Panc1 (cell line): ENCODE measurements around the gene SLC40A1. TPM values are rescaled to one million over a fixed set of nuclear protein-coding genes. Genes with fewer than 3 reads are reported as not detected.

ENCODE experiments used
- ATAC-seq: fragments of 200-7000 bp; cut with Tn5 transposase; 2 replicates; pipeline ENCODE4 v1.9.1; 2020; ENCODE audit warnings: mild to moderate bottlenecking, moderate library complexity
- BruUV-seq: library from RNA; stranded (reverse); fragments of 400-500 nt; replicated peaks from 2 replicates; lab custom pipeline; 2021; lab: Mats Ljungman, UMichigan
- CTCF ChIA-PET: fragments of 300-600 bp; sonication (Branson Sonifier 250); formaldehyde crosslinking; loops from one replicate; lab custom pipeline; 2022; ENCODE audit warnings: antibody characterized with exemption; lab: Charles Lee
- POLR2A ChIA-PET: fragments of 300-600 bp; sonication (Branson Sonifier 250); formaldehyde crosslinking; loops from one replicate; lab custom pipeline; 2022; ENCODE audit warnings: antibody characterized with exemption; lab: Charles Lee
- DNase-seq: peaks from one replicate; pipeline ENCODE4 v3.0.0-alpha.2; 2010; ENCODE audit warnings: low read depth, low spot score
- H3K27ac ChIP-seq: 2 replicates; pipeline ENCODE4 v1.5.1; 2011; ENCODE audit warnings: mild to moderate bottlenecking, low read length, inconsistent platforms
- H3K27me3 ChIP-seq: fragments of 200-500 bp; sonication (Bioruptor generic); 2 replicates; pipeline ENCODE4 v1.6.0; 2014; ENCODE audit warnings: low read length, inconsistent platforms; ENCODE audit not compliant: control insufficient read depth, insufficient read depth
- H3K36me3 ChIP-seq: fragments of 200-500 bp; sonication (Bioruptor generic); 2 replicates; pipeline ENCODE4 v1.5.1; 2014; ENCODE audit warnings: inconsistent platforms, mild to moderate bottlenecking, low read length, moderate library complexity; ENCODE audit not compliant: control insufficient read depth, insufficient read depth
- H3K4me1 ChIP-seq: 2 replicates; pipeline ENCODE4 v1.5.1; 2011; ENCODE audit warnings: inconsistent platforms, mild to moderate bottlenecking, low read length, moderate library complexity; ENCODE audit not compliant: control insufficient read depth, insufficient read depth
- H3K4me3 ChIP-seq, 2 experiments: 2 replicates each; pipeline ENCODE4 v1.5.1; 2011 to 2012; ENCODE audit warnings: low read depth in 2 of 2, low read length in 2 of 2, mild to moderate bottlenecking in 2 of 2, inconsistent platforms in 1 of 2, moderate library complexity in 1 of 2
- H3K9me3 ChIP-seq: fragments of 200-500 bp; sonication (Bioruptor generic); 2 replicates; pipeline ENCODE4 v1.5.1; 2014; ENCODE audit warnings: low read depth, mild to moderate bottlenecking, inconsistent platforms, low read length, moderate library complexity; ENCODE audit not compliant: control insufficient read depth, insufficient read depth
- POLR2AphosphoS5 ChIP-seq: IDR thresholded peaks from 2 replicates; pipeline ENCODE4 v1.6.1; 2012; ENCODE audit warnings: mild to moderate bottlenecking, low read depth, low read length, moderate library complexity
- SIN3A ChIP-seq: IDR thresholded peaks from 2 replicates; pipeline ENCODE4 v1.6.1; 2012; ENCODE audit warnings: low read depth, mild to moderate bottlenecking, low read length, moderate library complexity, borderline replicate concordance; ENCODE audit not compliant: insufficient read depth
- TCF7L2 ChIP-seq: IDR thresholded peaks from 2 replicates; pipeline ENCODE4 v1.6.1; 2011; ENCODE audit warnings: mild to moderate bottlenecking, low read depth, low read length, inconsistent platforms
- in situ Hi-C: cut with HindIII; loops from 2 replicates; pipeline ENCODE4 v1.10.0; 2016; ENCODE audit warnings: low sequenced_read_pairs, low pct_unique_long_range_greater_than_20kb
- intact Hi-C: fragments of 100-400 bp; cut with micrococcal nuclease; formaldehyde crosslinking; loops from one replicate; pipeline ENCODE4 v1.10.0; 2022; ENCODE audit not compliant: unreplicated experiment
- total RNA-seq: library from RNA; stranded (reverse); gene quantifications from one replicate; pipeline ENCODE4 v1.2.1, GENCODE V29; 2021; ENCODE audit not compliant: unreplicated experiment
- TF ChIP-seq, protein P1 (sequence below), 2 experiments: IDR thresholded peaks; 2 replicates each; pipeline ENCODE4 v1.6.1; 2011 to 2012; ENCODE audit warnings: low read depth in 2 of 2, control low read depth in 1 of 2, low read length in 1 of 2, mild to moderate bottlenecking in 1 of 2, moderate library complexity in 1 of 2; ENCODE audit not compliant: insufficient read depth in 1 of 2
- TF ChIP-seq, protein P2 (sequence below): fragments of 450-650 bp; IDR thresholded peaks from 2 replicates; pipeline ENCODE4 v1.5.1; 2017; ENCODE audit warnings: mild to moderate bottlenecking

Gene SLC40A1
- total RNA-seq, 1 experiment from 2014 or later: 0.74 TPM

DNA sequence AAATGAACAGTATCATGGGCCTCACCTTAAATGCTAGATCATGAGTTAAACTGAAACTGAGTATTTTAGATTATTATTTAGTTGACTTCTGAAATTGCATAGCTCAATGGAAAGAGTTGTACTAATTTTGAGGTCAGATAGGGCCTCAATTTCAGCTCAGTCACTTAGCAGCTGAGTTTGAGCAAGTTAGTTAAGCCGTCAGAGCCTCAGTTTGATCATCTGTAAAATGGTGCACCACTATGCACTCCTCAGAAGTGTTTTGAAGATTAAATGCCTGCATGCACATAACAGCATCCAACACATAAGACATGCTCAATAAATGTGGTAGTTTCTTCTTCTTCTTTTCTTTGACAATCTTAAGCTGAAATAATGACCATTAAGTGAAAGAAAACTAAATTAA is 42.5 kb upstream of the SLC40A1 start:
- POLR2A ChIA-PET: no interaction called here
- H3K27ac ChIP-seq: no peak overlapping the region
- H3K36me3 ChIP-seq: no peaks in the 10 kb centered on the region; the same call in 1 of the 2 replicates
- CTCF ChIA-PET: no interaction called here
- no peaks in the 10 kb centered on the region for H3K4me1 ChIP-seq
- DNase-seq: no peak
- in situ Hi-C loops (no loop called here), intact Hi-C loops (no loop called here)
- H3K4me3 ChIP-seq: no peak overlapping the region
- TF ChIP-seq, protein P1, sequence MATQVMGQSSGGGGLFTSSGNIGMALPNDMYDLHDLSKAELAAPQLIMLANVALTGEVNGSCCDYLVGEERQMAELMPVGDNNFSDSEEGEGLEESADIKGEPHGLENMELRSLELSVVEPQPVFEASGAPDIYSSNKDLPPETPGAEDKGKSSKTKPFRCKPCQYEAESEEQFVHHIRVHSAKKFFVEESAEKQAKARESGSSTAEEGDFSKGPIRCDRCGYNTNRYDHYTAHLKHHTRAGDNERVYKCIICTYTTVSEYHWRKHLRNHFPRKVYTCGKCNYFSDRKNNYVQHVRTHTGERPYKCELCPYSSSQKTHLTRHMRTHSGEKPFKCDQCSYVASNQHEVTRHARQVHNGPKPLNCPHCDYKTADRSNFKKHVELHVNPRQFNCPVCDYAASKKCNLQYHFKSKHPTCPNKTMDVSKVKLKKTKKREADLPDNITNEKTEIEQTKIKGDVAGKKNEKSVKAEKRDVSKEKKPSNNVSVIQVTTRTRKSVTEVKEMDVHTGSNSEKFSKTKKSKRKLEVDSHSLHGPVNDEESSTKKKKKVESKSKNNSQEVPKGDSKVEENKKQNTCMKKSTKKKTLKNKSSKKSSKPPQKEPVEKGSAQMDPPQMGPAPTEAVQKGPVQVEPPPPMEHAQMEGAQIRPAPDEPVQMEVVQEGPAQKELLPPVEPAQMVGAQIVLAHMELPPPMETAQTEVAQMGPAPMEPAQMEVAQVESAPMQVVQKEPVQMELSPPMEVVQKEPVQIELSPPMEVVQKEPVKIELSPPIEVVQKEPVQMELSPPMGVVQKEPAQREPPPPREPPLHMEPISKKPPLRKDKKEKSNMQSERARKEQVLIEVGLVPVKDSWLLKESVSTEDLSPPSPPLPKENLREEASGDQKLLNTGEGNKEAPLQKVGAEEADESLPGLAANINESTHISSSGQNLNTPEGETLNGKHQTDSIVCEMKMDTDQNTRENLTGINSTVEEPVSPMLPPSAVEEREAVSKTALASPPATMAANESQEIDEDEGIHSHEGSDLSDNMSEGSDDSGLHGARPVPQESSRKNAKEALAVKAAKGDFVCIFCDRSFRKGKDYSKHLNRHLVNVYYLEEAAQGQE (IDR thresholded peaks at IDR 0.05; ENCODE audit: insufficient read depth in 1 of 2, low read depth in 2 of 2, low read length in 1 of 2): no peak
- TF ChIP-seq TCF7L2 (no peak), SIN3A (no peak), POLR2AphosphoS5 (no peak)
- TF ChIP-seq, protein P2, sequence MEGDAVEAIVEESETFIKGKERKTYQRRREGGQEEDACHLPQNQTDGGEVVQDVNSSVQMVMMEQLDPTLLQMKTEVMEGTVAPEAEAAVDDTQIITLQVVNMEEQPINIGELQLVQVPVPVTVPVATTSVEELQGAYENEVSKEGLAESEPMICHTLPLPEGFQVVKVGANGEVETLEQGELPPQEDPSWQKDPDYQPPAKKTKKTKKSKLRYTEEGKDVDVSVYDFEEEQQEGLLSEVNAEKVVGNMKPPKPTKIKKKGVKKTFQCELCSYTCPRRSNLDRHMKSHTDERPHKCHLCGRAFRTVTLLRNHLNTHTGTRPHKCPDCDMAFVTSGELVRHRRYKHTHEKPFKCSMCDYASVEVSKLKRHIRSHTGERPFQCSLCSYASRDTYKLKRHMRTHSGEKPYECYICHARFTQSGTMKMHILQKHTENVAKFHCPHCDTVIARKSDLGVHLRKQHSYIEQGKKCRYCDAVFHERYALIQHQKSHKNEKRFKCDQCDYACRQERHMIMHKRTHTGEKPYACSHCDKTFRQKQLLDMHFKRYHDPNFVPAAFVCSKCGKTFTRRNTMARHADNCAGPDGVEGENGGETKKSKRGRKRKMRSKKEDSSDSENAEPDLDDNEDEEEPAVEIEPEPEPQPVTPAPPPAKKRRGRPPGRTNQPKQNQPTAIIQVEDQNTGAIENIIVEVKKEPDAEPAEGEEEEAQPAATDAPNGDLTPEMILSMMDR: no peak
- H3K27me3 ChIP-seq: no peaks in the 10 kb centered on the region
- BruUV-seq: no TSS peak
- no peak for ATAC-seq
- no peaks in the 10 kb centered on the region for H3K9me3 ChIP-seq

DNA sequence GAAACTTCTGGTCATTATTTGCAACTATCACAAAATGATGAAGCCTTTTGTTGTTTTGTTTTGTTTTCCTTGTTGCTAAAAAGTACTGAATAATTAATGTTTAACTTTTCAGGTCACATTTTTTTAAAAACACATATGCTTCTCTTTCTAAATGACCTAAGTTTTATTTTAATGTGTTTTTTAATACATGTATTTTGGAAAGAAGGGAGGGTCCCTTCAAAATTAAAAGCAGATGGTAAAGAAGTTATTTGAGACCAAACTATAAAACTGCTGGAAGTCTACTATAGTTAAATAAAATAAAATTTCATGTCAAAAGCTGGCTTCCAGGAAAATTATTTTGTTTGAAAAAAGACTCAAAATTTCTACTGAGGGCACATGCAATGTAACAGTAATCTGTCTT is 41.2 kb upstream of the SLC40A1 start:
- DNase-seq (no peak), ATAC-seq (no peak)
- intact Hi-C loops: no loop called here
- no peak overlapping the region for H3K4me3 ChIP-seq
- ChIA-PET CTCF (no interaction called here), POLR2A (no interaction called here)
- in situ Hi-C loops: no loop called here
- no TSS peak for BruUV-seq
- H3K27ac ChIP-seq: no peak overlapping the region
- no peaks in the 10 kb centered on the region; the same call in 1 of the 2 replicates for H3K36me3 ChIP-seq
- TF ChIP-seq, protein P1 (IDR thresholded peaks at IDR 0.05; ENCODE audit: insufficient read depth in 1 of 2, low read depth in 2 of 2, low read length in 1 of 2): no peak
- TF ChIP-seq SIN3A (no peak), POLR2AphosphoS5 (no peak), TCF7L2 (no peak)
- TF ChIP-seq, protein P2: no peak
- no peaks in the 10 kb centered on the region for H3K4me1 ChIP-seq
- H3K9me3 ChIP-seq: no peaks in the 10 kb centered on the region
- no peaks in the 10 kb centered on the region for H3K27me3 ChIP-seq
